HG03039 (cell line): Measurements from ENCODE around the gene RRP8.

Experiments
- ATAC-seq: cut with Tn5 transposase; IDR thresholded peaks from one replicate; pipeline ENCODE4 v1.9.1; 2021; ENCODE audit warnings: mild to moderate bottlenecking, moderate library complexity; ENCODE audit not compliant: unreplicated experiment

The RRP8 gene

DNA sequence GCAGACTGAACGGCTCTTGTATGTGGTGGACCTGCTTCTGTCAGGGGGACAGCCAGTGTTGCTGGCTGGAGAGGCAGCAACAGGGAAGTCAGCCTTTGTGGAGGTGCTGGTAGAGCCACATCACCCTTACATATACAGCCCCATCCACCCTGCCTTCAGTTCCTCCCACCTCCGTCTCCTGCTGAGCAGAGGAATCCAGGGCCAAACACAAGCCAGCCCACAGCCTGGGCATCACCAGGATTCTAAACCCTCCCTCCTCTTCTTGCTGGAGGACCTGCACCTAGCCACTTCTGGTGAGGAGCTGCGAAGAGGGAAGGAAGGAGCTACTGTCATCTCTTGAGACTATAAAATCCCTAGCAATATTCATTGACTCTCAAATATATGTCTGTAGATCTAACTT, 54.8 kb downstream of the RRP8 start:
- no peak for ATAC-seq

- no peak for ATAC-seq
These were observed 55.3 kb downstream of the RRP8 start for GRCh38 chr11:6548121-6548520.

DNA sequence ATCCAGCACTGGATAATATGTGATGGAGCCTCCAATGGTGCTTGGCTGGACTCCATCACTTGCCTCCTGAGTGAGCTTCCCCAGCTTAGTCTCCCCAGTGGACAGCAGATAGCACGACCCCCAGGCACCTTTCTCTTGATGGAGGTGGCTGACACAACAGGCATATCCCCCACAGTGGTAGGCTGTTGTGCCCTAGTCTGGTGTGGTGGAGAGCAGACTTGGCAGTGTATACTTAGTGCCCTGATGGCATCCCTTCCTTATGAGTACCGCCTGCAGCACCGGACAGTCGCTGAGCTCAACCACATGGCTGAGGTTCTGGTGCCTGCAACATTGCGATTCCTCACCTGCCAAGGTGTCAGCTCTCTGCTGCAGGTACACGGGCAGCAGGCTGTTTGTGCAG, 56.2 kb downstream of the RRP8 start:
- no peak for ATAC-seq

DNA sequence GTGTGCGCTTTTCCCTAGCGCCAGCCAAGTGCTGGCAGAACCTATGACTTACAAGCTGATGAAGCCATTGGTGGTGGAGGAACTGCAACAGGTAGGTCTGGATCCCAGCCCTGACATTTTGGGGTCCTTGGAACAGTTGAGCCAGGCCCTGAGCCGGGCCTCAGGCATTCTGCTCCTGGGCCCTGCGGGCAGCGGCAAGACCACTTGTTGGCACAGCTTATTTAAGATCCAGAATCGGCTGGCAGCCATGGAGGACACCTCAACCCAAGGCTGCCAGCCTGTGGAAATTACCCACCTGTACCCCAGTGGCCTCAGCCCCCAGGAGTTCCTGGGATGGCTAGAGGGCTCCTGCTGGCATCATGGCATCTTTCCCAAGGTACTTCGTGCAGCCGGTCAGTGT, 56.7 kb downstream of the RRP8 start:
- ATAC-seq: no peak

DNA sequence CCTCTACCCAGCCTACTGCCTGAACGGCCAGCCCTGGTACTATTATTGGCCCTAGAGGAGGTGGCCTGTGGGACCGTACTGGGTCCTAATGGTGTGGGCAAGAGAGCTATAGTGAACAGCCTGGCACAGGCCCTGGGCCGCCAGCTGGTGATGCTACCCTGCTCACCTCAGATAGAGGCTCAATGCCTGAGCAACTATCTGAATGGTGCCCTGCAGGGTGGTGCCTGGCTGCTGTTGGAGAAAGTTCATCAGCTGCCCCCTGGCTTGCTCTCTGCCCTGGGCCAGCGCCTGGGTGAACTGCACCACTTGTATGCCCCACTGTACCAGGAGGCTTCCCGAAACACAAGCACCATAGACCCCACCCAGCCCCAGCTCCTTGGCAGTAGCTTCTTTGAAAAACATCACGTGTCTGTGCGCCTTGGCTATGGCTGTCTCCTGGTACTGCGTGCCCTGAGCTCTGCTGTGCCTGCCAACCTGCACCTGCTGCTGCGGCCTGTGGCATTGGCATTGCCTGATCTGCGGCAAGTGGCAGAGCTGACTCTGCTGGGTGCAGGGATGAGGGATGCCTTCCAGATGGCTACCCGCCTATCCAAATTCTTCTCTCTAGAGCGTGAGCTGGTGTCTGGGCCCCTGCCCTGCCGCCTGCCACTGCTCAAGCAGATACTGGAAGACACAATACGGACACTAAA, 57.4 kb downstream of the RRP8 start:
- ATAC-seq: no peak
